Measurements from ENCODE around the gene TMEM100. TPM values are rescaled to one million over a fixed set of nuclear protein-coding genes. Genes with fewer than 3 reads are reported as not detected.

The TMEM100 gene
- total and polyA plus RNA-seq, 2 donors (not counting 3 experiments of a cell fraction or from before 2014, with no cell fraction given), result not detected

DNA sequence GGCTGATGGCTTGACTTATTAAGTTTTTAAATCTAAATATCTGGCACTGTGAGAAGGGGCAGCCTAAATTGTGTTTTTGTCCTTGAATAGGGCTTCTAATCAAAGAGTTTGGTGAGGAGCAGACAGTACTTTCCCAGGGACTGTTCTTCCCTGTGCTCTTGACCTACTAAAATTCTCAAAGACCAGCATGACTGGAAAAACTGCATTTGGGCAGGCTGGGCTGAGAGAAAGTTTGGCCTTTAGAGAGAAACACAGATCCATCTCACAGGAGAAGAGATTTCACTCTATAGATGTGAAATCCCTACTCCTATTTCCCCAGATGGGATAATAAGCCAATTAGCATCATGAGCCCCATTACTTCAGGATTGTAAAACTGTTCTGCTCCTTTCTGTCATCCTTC, 35.5 kb upstream of the TMEM100 start:
- H3K9me3 ChIP-seq (replicated peaks; ENCODE audit: control insufficient read depth, insufficient read depth, low read length), result no peaks in the 10 kb centered on the region
- no peak overlapping the region for H2AFZ ChIP-seq (ENCODE audit: low read depth, low read length)
- no peak for DNase-seq (ENCODE audit: low read depth, low spot score)
- no peak for TF ChIP-seq CTCF (IDR thresholded peaks at IDR 0.05; ENCODE audit: extremely low read depth in 1 of 2, insufficient read depth in 1 of 2, low read depth in 1 of 2, low read length in 2 of 2)
- TF ChIP-seq JUN (IDR thresholded peaks at IDR 0.05; ENCODE audit: borderline replicate concordance, insufficient read depth, insufficient read length, low read depth), result no peak
- no peak for TF ChIP-seq POLR2AphosphoS5 (IDR thresholded peaks at IDR 0.05; ENCODE audit: insufficient read depth, low read depth, low read length)
- TF ChIP-seq MYC (IDR thresholded peaks at IDR 0.05; ENCODE audit: low read depth, low read length), result no peak
- no peak for TF ChIP-seq FOS (IDR thresholded peaks at IDR 0.05; ENCODE audit: borderline replicate concordance, insufficient read depth, low read length)
- TF ChIP-seq GATA2 (IDR thresholded peaks at IDR 0.05; ENCODE audit: insufficient read depth, insufficient read length, low read depth, low read length), result no peak
- no peak for TF ChIP-seq MAX (IDR thresholded peaks at IDR 0.05; ENCODE audit: insufficient read depth, insufficient read length)
- TF ChIP-seq POLR2A (IDR thresholded peaks at IDR 0.05; ENCODE audit: low read depth, low read length), result no peak
- no peak for TF ChIP-seq EZH2 (IDR thresholded peaks at IDR 0.05; ENCODE audit: borderline replicate concordance, low read depth, low read length, severe bottlenecking)
- dilution Hi-C loops (cut with MboI; ENCODE audit: extremely low pct_ligation_motif_present, low sequenced_read_pairs), result no loop called here
- H3K4me1 ChIP-seq (ENCODE audit: control insufficient read depth, extremely low read depth, insufficient read depth, low read length), result peaks cover 12% of the 10 kb centered on the region
- no peak for FAIRE-seq
- no peaks in the 10 kb centered on the region for H3K27me3 ChIP-seq (ENCODE audit: control insufficient read depth in 2 of 2, insufficient read depth in 2 of 2, low read length in 2 of 2)
- no peak overlapping the region for H3K27ac ChIP-seq (ENCODE audit: insufficient read depth, low read depth, low read length)
- no peaks in the 10 kb centered on the region for H3K36me3 ChIP-seq (ENCODE audit: control insufficient read depth in 2 of 2, extremely low read depth in 1 of 2, insufficient read depth in 2 of 2, low read length in 2 of 2)
- no peak overlapping the region for H3K4me2 ChIP-seq (ENCODE audit: insufficient read depth, low read length)
- no peaks in the 10 kb centered on the region for H3K9me1 ChIP-seq (replicated peaks; ENCODE audit: control insufficient read depth, extremely low read depth, insufficient read depth, low read length)
- no peak overlapping the region for H3K4me3 ChIP-seq (replicated peaks in 1 of 3; ENCODE audit: insufficient read depth in 1 of 3, low read depth in 1 of 3, low read length in 3 of 3)
- peaks cover 2% of the 10 kb centered on the region for H4K20me1 ChIP-seq (replicated peaks; ENCODE audit: control insufficient read depth, extremely low read depth, insufficient read depth, low read length)
- POLR2A ChIA-PET, result no interaction called here
- H3K9ac ChIP-seq (replicated peaks; ENCODE audit: extremely low read depth, insufficient read depth, low read length), result no peak overlapping the region
- intact Hi-C loops (cut with micrococcal nuclease), result no loop called here
- no TSS peak for BruUV-seq (replicated peaks)
- peaks cover 9% of the 10 kb centered on the region for H3K79me2 ChIP-seq (ENCODE audit: control insufficient read depth, insufficient read depth, low read length)
- CTCF ChIA-PET, result interaction anchor here (1.7 kb wide), 1 partner anchor 40 kb away, joined by 5 read pairs; no protein-coding TSS in a partner anchor

Measured in endothelial cell of umbilical vein (primary cell).